GM18907 (cell line): Measurements from ENCODE around the gene PTGIR.
"Not testable (repeated sequence)": the region's sequence is repeated elsewhere in the genome, so short reads cannot be mapped to it uniquely, and the experiment has no call there.

Source experiments
- ATAC-seq: cut with Tn5 transposase; IDR thresholded peaks from one replicate; pipeline ENCODE4 v1.9.1; 2021; ENCODE audit warnings: mild to moderate bottlenecking, moderate library complexity; ENCODE audit not compliant: unreplicated experiment

Gene PTGIR

DNA sequence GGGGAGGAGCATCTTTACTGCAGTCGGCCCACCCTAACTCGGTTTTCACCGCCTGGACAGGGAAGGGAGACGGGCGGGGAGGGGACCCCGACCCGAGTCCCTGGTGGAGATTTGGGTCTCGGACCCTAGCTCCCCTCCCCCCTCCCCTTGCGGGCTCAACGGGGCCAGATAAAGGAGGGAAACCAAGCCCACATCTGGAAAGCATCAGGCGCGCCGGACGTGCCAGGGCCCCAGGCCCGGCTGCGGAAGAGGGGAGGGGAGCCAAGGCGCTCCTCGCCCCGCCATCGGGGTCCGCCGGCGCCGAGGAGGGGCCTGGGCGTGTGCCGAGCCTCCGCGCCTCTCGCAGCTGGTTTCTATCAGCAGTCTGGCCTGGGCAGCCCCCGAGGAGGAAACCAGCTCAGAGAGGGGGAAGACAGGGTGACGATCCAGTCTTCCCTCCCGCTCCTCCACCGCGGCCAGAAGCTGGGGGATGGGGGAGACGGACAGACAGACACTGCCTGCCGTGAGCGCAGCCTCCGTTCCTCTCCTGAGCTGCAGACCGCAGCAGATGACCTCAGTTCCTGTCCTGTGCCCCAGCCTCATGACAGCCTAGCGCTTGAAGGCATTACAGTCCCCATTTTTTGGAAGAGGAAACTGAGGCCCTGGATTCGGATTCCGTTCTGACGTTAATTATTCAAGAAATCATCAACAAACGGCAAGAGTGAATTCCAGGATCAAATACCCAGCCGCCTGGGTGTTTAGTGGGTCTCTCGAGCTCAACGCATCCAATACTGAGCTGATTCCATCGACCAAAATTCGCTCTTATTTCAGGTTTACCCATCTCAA is 14.7 kb upstream of the PTGIR start:
- ATAC-seq: no peak

DNA sequence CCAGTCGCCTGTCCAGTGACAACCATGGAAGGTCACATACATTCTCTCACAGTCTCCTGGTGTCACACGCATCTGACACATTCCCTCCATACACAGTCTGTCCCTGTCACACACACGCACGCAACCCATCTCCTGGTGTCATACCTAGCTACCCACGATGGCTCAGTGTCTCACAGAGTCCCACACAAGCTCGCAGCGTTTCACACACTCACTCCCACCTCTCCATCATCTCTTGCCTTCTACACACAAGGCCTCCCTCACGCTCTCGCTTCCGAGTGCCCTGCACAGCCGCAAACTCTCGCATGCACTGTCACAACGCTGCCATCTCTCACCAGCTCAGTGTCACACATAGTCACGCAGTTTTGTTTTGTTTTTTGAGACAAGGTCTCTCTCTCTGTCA is 12.3 kb upstream of the PTGIR start:
- ATAC-seq: no peak

DNA sequence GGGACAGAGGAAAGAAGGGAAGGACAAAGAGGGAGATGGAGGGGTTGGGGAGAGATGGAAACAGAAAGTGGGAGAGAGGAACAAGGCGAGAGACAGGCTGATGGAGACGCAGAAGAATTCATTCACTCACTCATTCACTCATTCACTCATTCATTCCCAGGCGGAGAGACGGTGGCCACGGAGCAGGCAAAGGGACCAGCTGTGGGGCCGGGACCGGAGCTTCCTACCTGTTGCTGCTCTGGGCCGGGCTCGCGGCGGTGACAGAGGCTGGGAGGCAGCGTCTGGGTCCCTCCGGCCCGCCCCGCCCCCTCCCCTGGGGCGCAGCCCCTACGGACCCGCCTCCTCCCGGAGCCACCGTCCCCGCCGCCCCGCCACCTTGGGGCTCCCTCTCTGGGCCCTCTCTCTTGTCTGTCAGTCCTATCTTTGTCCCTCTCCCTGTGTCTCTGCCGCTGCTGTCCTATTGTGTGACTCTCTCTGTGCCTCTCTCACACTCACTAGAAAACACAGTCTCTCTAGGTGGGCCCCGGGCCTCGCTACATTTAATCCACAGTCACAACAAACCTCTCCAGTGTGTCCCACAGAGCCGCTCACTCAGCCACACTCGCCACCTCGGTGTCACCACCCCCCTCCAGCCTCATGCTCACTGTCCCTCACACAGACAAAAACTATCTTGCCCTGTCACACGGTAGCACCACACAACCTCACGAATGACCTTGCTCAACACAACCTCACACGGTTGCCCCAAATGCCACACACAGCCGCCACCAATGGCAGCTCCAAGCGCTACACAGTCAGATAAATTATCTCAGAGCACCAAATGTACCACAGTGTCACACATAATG is 11.3 kb upstream of the PTGIR start, which contains the start of gene GNG8:
GNG8 (minus strand) TSS at position 283 of the 842 bp plus-strand sequence. CDS start 1,520 bp downstream, outside the sequence.
- no peak for ATAC-seq

DNA sequence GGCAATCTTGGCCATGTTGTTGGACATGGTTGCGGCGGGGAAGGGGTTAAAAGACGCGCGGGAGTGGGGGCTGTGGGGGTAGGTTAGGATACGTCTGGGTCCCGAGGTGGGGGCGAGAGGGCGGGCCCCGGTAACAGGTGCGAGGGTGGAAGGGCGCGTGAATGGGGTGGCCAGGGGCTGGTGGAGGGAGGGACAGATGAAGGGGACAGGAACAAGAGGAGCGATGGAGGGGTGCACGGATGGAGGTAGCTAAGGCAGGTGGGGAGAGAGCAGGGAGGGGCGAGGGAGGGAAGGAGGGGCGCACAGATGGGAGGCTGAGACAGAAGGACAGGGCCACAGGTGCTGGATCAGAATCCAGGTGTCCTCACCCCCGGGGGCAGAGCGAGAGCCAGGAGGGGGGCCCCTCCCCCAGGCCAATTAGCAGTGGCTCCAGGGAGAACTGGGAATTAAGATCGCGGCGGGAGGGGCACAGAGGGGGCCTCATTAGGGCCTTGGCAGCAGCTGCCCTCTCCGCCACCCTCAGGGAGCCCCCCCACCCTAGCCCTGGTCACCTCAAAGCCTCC is 9.8 kb upstream of the PTGIR start:
- no peak for ATAC-seq

DNA sequence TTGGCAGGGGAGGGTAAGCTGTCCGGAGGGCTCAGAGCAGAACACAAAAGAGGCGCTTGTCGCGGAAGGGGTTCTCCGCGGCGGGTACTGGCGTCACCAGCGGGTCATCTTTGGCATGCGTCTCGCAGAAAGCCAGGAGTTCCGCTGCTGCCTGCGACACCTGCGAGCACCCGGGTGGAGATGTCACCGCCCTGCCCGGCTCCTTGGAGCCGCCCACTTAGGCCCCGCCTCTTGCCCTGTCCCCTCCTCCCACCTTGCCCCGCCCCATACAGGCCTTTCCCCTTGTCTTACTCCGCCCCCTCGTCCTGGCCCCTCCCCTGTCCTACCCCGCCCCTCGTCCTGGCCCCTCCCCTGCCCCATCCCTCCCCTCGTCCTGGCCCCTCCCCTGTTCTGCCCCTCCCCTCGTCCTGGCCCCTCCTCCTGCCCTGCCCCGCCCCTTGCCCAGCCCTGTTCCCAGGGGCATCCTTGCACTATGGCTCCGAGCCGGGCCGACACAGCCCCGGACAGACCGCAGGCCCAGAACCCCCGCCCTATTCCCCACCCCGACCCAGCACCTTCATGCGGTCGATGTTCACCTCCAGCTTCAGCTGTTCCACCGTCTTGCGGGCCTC is 9.3 kb upstream of the PTGIR start:
- ATAC-seq: peak; percentile 49

DNA sequence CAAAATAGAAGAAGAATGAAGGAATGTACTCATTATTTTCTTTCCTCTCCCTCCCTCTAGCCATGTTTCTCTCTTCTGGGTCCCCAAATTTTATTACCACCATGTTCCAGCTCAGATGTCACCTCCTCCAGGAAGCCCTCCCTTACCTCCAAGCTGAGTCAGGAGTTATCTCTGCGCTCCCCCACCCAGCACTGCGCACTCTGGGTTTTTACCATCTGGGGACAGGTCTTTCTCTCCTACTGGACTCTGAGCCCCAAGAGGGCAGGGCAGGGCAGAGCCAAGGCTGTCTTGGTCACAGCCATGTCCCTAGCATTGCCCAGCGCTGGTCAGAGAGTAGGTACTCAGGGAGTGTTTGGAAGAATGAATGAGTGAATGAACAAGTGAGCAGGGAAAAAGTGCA is 8.2 kb upstream of the PTGIR start:
- ATAC-seq: no peak

DNA sequence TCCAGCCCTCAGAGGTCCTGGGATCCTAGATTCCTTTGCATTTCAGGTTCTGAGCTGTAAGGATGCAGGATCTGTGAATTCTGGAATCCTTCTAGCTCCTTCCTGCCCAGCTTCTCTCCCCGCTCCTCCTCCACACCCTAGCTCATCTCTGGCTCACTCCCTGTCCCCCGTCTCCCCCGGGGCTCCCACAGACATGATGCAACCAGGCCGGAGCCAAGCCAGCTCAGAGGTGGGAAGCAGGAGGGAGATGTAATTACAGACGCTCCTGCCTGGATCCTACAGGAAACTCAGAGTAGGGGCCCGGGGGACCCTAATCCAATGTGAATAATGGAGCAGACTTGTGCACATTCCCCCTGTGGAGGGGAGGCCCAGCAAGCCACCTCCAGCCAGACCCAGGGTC is 6.6 kb upstream of the PTGIR start:
- ATAC-seq: no peak

DNA sequence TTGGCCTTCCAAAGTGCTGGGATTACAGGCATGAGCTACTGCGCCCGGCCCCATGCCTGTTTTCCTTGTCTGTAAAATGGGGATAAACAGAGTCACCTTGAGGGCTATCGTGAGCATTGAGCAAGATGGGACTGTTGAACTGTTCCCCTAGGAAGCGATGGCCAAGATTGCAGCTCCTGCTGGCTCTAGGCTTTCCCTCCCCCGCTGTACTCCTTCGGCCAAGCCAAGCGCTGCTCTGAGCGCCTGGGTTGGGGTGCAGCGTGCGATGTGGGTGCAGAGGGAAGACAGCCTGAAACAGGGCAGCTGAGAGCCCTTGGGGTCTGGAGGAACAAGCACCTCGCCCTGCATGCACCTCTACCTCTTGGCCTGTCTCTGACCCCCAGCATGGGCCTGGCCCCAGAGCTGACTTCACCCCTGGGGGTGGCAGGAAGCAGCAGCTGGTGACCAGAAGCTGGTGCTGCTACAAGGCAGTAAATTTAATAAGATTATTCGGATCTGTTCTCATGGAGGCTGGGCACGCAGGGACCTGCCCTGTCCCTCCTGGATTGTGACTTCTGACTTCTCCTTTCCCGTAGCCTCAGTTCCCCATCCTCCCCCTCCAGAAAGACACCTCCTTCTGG is 5.8 kb upstream of the PTGIR start:
- no peak for ATAC-seq

DNA sequence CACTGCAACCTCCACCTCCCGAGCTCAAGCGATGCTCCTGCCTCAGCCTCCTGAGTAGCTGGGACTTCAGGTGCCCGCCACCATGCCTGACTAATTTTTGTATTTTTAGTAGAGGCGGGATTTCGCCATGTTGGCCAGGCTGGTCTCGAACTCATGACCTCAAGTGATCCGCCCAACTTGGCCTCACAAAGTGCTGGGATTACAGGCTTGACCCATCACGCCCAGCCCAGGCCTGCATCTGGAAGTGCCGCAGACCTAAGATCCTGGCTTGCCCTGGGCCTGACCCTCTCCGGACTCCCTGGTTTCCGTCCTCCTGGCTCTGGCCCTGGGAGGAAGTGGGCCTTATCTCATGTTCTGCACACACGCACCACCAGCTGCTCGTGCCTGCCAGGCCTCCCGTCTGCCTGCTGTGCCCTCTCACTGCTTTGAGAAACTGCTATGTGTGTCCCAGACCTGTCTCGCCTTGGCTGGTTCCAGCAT is 4.7 kb upstream of the PTGIR start:
- no peak for ATAC-seq

DNA sequence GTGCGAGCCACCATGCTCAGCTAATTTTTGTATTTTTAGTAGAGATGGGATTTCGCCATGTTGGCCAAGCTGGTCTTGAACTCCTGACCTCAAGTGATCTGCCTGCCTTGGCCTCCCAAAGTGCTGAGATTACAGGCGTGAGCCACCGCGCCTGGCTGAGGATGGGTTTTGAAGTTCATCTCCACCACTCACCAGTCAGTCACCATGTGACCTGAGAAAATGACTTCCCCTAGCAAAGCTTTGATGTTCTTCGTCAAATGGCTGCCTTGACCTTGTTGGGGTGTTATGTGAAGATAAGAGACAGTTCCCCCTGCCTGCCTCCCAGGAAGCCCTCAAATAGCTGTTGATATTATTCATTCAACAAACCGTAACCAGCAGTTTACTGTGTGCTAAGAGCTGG is 4.1 kb upstream of the PTGIR start:
- not testable (repeated sequence) for ATAC-seq

DNA sequence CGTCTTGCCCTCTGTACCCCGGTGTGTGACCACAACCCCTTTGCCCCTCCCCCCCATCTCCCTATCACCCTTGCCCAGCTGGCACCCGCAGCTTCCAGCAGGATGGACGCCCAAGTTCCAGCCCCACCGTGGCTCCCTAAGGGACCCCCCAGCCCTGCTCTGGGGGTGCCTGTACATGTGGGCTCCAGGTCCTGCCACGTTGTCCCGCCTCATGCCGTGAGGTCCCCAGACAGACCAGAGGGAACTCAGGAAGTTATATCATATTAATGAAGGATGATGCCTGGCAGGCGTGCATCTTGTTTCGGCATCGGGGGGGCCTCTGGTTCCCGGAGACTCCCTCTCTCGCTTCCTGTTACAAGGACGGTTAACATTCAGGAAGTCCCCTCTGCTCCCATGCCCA is 1.6 kb upstream of the PTGIR start:
- ATAC-seq: no peak

DNA sequence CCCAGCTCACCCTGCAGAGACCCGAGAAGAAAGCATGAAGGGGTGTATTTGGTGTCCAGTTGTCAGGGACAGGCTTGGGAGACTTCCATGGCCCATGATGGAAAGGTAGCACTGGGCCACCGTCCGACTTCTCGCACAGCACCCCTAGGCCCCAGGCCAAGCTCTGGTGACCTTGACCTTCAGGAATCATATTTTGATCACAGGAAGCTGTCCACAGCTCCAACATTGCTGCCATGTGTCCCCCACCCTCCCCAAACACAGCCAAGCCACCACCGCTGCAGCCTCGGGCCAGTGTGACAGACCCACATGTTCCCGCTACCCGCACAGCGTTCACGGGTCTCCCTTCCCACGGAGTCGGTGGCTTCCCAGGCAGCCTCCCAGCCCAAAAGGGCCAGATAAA is 842 bp upstream of the PTGIR start:
- ATAC-seq: no peak

DNA sequence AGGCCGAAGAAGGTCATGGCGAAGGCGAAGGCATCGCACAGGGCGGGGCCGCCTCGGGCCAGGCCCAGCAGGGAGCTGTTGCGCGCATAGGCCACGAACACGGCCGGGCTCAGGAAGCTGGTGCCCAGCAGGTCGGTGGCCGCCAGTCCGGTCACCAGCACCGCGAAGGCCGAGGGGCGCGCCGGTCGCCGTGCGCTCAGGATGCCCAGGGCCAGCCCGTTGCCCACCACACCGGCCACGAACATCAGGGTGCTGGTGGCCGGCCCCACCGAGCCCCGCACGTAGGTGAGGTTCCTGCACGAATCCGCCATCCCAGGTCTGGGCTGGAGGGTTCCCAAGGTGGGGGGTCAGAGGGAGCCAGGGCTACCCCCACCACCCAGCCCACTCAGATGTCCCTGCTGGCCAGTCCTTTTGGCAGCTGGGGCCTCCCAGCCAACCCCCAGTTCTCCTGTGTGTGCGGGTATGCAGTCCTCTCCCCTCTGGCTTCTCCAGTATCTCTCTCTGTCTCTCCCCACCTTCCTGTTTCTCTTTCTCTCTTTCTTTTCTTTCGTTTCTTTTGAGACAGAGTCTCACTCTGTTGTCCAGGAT is 880 bp downstream of the PTGIR start:
- ATAC-seq: no peak

DNA sequence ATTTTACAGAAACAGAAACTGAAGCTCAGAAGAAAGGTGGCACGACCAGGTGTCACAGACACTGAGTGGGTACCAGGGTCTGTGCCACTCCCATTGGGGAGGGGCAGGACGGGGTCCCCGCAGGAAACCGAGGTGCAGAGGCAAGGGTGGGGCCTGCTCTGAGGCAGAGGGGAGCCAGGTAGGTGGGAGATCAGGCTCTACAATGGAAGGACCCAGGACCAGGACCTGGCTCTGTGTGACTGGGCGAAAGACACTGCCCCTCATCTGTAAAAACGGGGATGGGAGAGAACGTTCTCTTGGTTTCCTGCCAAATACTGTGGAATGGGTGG is 2.8 kb downstream of the PTGIR start:
- no peak for ATAC-seq

DNA sequence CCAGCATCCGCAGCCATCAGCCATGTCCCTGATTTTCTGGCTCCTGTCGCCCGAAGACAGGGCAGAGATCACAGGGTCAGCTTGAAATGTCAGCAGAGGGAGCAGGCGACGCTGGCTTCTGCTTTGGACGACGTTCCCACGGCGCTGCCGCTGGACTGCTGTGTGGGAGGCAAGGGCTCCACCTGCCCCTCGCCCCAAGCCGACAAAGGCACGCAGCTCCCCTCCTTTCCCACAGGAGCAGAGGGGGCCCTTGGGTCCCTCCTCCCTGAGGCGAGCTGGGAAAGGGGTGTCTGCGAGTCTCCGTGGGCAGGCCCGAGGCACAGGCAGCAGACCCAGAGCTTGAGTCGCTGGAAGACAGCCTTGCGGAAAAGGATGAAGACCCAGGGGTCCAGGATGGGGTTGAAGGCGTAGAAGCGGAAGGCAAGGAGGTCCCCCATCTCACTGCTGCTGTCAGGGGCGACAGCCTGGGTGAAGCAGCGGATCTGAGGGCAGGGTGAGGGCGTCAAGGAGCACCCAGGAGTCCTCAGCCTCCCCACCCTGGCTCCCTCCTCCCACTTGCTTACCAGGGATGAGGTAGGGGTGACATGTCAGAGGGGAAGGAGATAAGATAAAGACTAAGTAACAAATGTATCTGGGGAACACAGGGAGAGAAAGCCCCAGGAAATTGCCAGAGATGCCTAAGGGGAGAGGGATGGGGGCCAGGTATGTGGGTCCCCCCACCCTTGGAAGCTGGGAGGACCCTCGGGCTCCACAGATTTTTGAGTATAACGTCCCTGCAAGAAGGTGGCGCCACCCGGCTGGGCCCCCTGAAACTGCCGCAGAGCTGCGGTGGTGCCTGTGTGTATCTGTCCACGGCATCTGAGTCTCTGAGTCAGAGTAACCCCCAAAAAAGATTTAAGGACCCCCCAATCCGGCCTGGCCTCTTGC is 3.4 kb downstream of the PTGIR start:
- ATAC-seq: no peak

DNA sequence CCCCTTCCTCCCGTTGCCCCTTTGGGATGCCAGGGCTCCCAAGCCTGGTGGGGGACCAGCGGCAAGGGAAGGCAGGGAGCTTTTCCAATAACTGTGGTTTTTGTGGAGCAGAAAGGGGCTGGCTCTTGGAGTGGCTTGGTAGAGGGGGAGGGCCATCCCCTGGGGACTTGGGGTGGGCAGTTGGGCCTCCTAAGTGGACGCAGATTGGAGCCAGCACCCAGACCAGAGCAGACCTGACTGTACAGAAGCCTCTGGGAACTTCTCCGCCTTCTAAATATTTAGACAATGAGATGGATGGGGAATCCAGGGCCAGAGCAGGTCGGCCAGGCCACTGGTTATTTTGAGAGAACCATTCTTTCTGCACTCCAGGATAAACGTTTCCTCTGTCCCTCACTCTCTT is 4.2 kb downstream of the PTGIR start:
- no peak for ATAC-seq

DNA sequence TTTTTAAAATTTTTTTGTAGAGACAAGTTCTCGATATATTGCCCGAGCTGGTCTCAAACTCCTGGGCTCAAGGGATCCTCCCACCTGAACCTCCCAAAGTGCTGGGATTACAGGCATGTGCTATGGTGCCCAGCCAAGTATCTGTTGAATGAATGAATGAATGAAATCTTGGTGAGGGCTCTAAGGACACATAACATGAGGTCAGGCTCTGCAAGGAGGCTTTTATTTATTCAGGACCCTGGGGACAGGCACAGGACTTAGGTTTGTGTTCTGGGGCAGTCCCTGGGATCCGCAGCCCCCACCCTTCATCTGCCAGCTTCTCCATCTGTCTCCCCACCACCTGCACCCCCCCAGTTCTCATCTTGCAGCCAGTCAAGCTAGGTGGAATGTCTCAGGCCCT is 4.6 kb downstream of the PTGIR start:
- ATAC-seq: no peak

DNA sequence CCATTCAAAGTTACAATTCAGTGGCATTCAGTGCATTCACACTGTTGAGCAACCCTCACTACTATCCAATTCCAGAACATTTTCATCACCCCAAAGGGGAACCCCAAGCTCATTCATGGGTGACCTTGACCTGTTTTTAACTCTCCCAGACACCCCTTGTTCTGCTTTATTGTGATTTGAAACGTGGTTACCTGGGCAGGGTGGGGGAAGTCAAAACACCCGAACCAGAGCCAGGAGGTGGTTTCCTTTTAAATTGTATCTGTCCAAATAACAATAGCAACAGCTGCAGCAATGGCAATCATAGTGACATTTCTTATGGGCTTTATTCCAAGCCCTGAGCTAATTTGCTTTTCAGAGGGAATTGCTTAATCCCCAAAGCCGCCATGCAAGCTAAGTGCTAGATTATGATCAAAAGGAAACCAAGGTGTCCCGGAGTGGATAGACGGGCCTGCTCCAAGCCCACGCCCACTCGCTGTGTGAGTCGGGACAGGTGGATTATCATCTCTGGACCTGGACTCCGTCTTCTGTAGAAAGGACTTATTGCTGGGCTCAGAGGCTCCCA is 6.1 kb downstream of the PTGIR start:
- no peak for ATAC-seq

DNA sequence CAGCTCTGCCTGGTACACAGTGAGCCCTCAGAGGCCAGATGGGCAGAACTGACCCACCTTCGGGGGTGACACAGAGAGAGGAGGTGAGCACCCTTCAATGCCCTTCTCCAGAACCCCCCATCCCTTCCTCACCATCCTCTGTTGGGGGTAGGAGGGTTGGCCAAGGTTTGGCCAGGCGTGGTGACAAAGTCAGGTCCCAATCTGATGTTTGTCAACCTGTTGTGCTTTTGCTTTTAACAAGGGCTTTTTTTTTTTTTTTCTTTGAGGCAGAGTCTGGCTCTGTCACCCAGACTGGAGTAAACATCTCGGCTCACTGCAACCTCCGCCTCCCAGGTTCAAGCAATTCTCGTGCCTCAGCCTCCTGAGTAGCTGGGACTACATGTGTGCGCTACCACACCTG is 7.3 kb downstream of the PTGIR start:
- ATAC-seq: no peak
